RKO (cell line): ENCODE measurements around the gene ANKRD55.

Experiments used
- DNase-seq: peaks from one replicate; pipeline ENCODE4 v3.0.0-alpha.2; 2016; ENCODE audit warnings: low spot score

The ANKRD55 gene

GRCh38 chr5:56078278-56079156 is 154.6 kb downstream of the ANKRD55 start:
- no peak for DNase-seq

- DNase-seq, result no peak
These were observed 155.3 kb downstream of the ANKRD55 start for GRCh38 chr5:56077796-56078233.

- DNase-seq, result no peak
These were observed 156.6 kb downstream of the ANKRD55 start for GRCh38 chr5:56076486-56076885.

- DNase-seq, result no peak
These were observed 157.8 kb downstream of the ANKRD55 start for GRCh38 chr5:56075361-56075760.

- no peak for DNase-seq
These were observed 160.0 kb downstream of the ANKRD55 start for GRCh38 chr5:56072863-56073766.

- DNase-seq, result no peak
These were observed 161.7 kb downstream of the ANKRD55 start for GRCh38 chr5:56071470-56071869.

GRCh38 chr5:56070851-56071465 is 162.2 kb downstream of the ANKRD55 start:
- DNase-seq, result no peak

- no peak for DNase-seq
These were observed 163.4 kb downstream of the ANKRD55 start for GRCh38 chr5:56069652-56070226.

- no peak for DNase-seq
These were observed 166.1 kb downstream of the ANKRD55 start for GRCh38 chr5:56066931-56067450.

GRCh38 chr5:56064984-56065383 is 168.1 kb downstream of the ANKRD55 start:
- no peak for DNase-seq

GRCh38 chr5:56060276-56061110 is 172.6 kb downstream of the ANKRD55 start:
- DNase-seq, result no peak

GRCh38 chr5:56059854-56060253 is 173.3 kb downstream of the ANKRD55 start:
- no peak for DNase-seq

GRCh38 chr5:56056875-56057274 is 176.3 kb downstream of the ANKRD55 start:
- DNase-seq, result no peak

GRCh38 chr5:56055859-56056258 is 177.3 kb downstream of the ANKRD55 start:
- DNase-seq, result no peak

- DNase-seq, result no peak
These were observed 177.8 kb downstream of the ANKRD55 start for GRCh38 chr5:56055287-56055686.

- DNase-seq, result no peak
These were observed 178.5 kb downstream of the ANKRD55 start for GRCh38 chr5:56054666-56055065.

- no peak for DNase-seq
These were observed 179.8 kb downstream of the ANKRD55 start for GRCh38 chr5:56053363-56053762.

- no peak for DNase-seq
These were observed 180.4 kb downstream of the ANKRD55 start for GRCh38 chr5:56052735-56053134.

- DNase-seq, result no peak
These were observed 182.4 kb downstream of the ANKRD55 start for GRCh38 chr5:56050551-56051255.
